ENCODE results near the gene ADGRG1. TPM values are rescaled to one million over a fixed set of nuclear protein-coding genes. Genes with fewer than 3 reads are reported as not detected.

The ADGRG1 gene
- total RNA-seq, 4 donors from 2014 or later = 40.0 to 55.3 (median 45.7) TPM

DNA sequence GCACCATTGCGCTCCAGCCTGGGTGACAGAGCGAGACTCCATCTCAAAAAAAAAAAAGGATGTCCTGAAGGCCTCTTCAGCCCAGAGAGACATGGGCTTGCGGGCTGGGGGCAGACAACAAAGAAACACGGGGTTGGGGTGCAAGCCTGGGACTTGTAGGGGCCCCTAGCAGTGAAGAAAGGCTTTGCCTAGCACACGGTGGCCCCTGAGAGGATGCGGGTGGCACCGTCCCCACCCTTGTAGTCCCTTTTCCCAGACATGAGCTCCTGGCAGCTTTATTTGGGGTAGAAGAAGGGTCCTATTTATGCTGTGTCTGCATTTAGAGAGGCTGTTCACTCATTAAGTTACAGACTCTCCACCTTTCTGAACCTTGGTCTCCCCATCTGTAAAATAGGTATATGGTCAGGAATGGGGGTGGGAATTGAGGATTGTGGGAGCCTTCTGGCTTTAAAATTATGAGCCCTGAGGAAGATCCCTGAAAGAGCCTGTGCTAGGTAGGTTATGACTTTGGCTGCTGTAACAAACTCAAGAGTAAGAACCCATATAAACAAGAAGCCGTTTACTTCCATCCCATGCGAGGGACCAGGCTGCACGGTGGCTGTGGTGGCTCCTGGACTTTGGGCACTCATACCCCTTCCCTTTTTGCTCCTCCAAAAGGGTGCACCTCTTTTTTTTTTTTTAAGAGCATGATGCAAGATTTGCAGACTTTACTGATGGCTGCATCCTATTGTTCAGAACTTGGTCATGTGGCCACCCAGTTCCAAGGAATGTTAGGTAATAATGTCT lies 20.6 kb upstream of the ADGRG1 start:
- H3K27me3 ChIP-seq = peaks cover 2% of the 10 kb centered on the region
- DNase-seq = no peak
- H3K9me3 ChIP-seq = no peaks in the 10 kb centered on the region
- no peak overlapping the region for H3K4me3 ChIP-seq
- intact Hi-C loops (cut with DNase I; ENCODE audit: low total_unique reads) = no loop called here
- H3K4me1 ChIP-seq = peaks cover 0 to 20% (median 12%) of the 10 kb centered on the region in 4 donors
- TF ChIP-seq POLR2AphosphoS5 (IDR thresholded peaks at IDR 0.05) = no peak
- TF ChIP-seq POLR2A (IDR thresholded peaks at IDR 0.05) = no peak
- TF ChIP-seq EP300 (IDR thresholded peaks at IDR 0.05; ENCODE audit: low read depth) = no peak
- TF ChIP-seq, protein P1, sequence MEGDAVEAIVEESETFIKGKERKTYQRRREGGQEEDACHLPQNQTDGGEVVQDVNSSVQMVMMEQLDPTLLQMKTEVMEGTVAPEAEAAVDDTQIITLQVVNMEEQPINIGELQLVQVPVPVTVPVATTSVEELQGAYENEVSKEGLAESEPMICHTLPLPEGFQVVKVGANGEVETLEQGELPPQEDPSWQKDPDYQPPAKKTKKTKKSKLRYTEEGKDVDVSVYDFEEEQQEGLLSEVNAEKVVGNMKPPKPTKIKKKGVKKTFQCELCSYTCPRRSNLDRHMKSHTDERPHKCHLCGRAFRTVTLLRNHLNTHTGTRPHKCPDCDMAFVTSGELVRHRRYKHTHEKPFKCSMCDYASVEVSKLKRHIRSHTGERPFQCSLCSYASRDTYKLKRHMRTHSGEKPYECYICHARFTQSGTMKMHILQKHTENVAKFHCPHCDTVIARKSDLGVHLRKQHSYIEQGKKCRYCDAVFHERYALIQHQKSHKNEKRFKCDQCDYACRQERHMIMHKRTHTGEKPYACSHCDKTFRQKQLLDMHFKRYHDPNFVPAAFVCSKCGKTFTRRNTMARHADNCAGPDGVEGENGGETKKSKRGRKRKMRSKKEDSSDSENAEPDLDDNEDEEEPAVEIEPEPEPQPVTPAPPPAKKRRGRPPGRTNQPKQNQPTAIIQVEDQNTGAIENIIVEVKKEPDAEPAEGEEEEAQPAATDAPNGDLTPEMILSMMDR (IDR thresholded peaks at IDR 0.05) = no peak
- WGBS, 2 donors (ENCODE audit: low coverage in 1 of 2) = 81 to 87% methylated on average over 3 to 10 of the region's 10 CpGs
- in situ Hi-C loops (cut with MboI; ENCODE audit: low pct_ligation_motif_present in 1 of 4, low pct_unique_long_range_greater_than_20kb in 1 of 4, low sequenced_read_pairs in 3 of 4) = no loop called here
- H3K27ac ChIP-seq = peak overlapping the region in 1 of 4 donors; percentile 74
- no peaks in the 10 kb centered on the region for H3K36me3 ChIP-seq

DNA sequence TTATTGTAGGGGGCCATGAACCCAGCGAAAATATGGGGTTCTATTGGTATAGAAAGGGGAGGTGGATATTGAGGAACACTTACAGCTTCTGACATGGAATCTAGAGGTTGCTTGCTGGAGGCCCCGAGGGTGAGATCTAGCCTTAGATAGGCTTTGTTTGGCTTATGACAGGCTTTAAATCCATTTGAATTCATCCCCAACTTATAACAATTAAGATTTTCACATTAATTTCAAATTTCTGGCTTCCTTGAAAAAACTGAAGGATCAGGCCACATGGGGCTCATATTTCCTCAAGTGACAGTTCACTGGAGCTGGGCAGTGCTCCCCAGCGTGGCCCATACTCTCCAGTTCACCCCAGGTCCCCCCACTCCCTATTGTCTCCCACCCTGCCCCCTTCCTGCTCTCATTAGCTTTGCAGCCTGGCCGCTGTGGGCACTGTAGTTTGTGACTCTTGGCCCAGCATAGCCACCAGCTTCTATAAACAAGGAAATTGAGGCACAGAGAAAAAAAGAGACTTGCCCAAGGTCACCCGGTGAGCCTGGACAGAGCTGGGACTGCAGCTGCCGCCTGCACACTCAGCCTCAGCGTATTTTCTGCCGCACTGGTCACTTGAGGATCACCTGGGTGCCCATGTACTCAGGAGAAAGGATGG lies 19.8 kb upstream of the ADGRG1 start:
- H3K36me3 ChIP-seq = no peaks in the 10 kb centered on the region
- in situ Hi-C loops (cut with MboI; ENCODE audit: low pct_ligation_motif_present in 1 of 4, low pct_unique_long_range_greater_than_20kb in 1 of 4, low sequenced_read_pairs in 3 of 4) = no loop called here
- intact Hi-C loops (cut with DNase I; ENCODE audit: low total_unique reads) = no loop called here
- H3K27me3 ChIP-seq = no peaks in the 10 kb centered on the region
- WGBS, 2 donors (ENCODE audit: low coverage in 1 of 2) = 69 to 87% methylated on average over 2 to 8 of the region's 8 CpGs
- no peak for TF ChIP-seq POLR2AphosphoS5 (IDR thresholded peaks at IDR 0.05)
- H3K27ac ChIP-seq = no peak overlapping the region
- DNase-seq = no peak
- peaks cover 0 to 20% (median 12%) of the 10 kb centered on the region in 4 donors for H3K4me1 ChIP-seq
- no peak overlapping the region for H3K4me3 ChIP-seq
- no peaks in the 10 kb centered on the region for H3K9me3 ChIP-seq

DNA sequence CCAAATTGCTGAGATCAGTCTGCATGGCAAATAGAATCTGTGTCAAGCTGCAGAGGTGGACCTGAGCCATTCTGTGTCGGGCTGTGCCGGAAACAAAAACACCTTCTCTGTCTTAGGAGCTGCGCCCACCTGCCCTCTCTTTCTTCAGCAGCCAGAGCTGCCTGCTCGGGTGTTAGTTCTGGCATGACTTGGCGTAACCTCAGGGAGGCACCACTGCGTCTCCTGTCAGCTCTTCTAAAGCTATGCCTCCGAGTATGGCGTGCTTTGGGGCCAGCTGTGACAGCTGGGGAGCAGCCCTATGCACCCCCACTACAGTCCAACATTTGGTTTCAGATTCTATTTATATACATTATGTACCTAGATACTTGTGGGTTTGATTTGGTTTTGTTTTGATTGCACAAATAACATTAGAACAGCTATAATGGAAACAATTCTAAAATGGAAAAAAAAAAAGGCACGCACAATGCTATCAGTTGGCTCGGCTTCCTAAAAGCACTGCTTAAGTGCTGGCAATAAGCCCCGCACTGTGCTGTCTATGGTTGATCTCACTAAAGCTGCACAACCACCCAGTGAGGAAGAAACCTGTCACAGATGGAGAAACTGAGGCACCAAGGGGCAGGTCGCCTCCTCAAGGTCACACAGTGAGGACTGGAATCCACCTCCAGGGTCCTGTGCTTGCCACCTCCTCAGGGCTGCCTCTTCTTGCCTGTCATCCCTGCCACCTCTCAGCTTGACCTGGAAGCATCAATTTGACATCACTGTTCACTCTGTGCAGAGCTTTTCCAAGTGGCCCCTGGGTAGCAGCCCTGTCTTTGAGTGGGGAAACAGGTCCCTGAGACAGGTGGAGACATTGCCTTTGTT lies 18.7 kb upstream of the ADGRG1 start:
- in situ Hi-C loops (cut with MboI; ENCODE audit: low pct_ligation_motif_present in 1 of 4, low pct_unique_long_range_greater_than_20kb in 1 of 4, low sequenced_read_pairs in 3 of 4) (no loop called here), intact Hi-C loops (cut with DNase I; ENCODE audit: low total_unique reads) (no loop called here)
- DNase-seq = peak; percentile 56
- TF ChIP-seq EP300 (IDR thresholded peaks at IDR 0.05; ENCODE audit: low read depth) (no peak), POLR2A (IDR thresholded peaks at IDR 0.05) (no peak), POLR2AphosphoS5 (IDR thresholded peaks at IDR 0.05) (no peak)
- TF ChIP-seq, protein P1 (IDR thresholded peaks at IDR 0.05) = no peak
- 12 to 16% methylated on average over 7 to 12 of the region's 12 CpGs for WGBS, 2 donors (ENCODE audit: low coverage in 1 of 2)
- Histone ChIP-seq H3K27ac (peak overlapping the region; percentile 8 to 47 (median 30)), H3K9me3 (no peaks in the 10 kb centered on the region), H3K4me3 (no peak overlapping the region), H3K36me3 (no peaks in the 10 kb centered on the region), H3K4me1 (peaks cover 0 to 20% (median 12%) of the 10 kb centered on the region in 4 donors), H3K27me3 (no peaks in the 10 kb centered on the region)

DNA sequence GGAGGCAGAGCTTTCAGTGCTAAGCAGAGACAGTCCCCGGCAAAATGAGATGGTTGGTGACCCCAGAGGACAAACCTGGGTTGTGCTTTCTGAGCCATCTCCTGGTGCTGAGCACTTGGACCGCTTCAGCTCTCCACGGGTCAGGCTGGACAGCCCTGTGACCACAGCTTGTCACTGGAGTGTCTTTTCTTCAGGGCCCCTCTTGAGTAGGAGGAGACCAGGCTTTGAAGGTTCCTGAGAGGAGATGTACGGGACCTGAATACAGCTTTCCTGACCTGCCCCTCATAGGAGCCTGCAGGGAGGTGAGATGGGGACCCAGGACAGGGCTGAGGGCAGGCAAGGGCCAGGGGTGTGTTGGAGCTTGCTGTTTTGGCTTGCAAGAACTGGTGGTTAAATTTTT lies 17.8 kb upstream of the ADGRG1 start:
- H3K27ac ChIP-seq = peak overlapping the region in 1 of 4 donors; percentile 8
- 92% methylated on average over 4 of the region's 4 CpGs; no CpG with 5 or more reads in 1 of the 2 donors for WGBS, 2 donors (ENCODE audit: low coverage in 1 of 2)

More for the DNA sequence above, 17.8 kb upstream of the ADGRG1 start:
- DNase-seq = no peak
- Histone ChIP-seq H3K4me1 (peaks cover 0 to 20% (median 13%) of the 10 kb centered on the region in 4 donors), H3K4me3 (no peak overlapping the region), H3K27me3 (no peaks in the 10 kb centered on the region), H3K36me3 (no peaks in the 10 kb centered on the region), H3K9me3 (no peaks in the 10 kb centered on the region)
- in situ Hi-C loops (cut with MboI; ENCODE audit: low pct_ligation_motif_present in 1 of 4, low pct_unique_long_range_greater_than_20kb in 1 of 4, low sequenced_read_pairs in 3 of 4) = no loop called here
- intact Hi-C loops (cut with DNase I; ENCODE audit: low total_unique reads) = no loop called here
- TF ChIP-seq EP300 (IDR thresholded peaks at IDR 0.05; ENCODE audit: low read depth) (no peak), POLR2AphosphoS5 (IDR thresholded peaks at IDR 0.05) (no peak), POLR2A (IDR thresholded peaks at IDR 0.05) (no peak)
- TF ChIP-seq, protein P1 (IDR thresholded peaks at IDR 0.05) = no peak

Measured in transverse colon (tissue), 4 donors.